ENCODE results near the gene KCTD11.

GRCh38 chr17:7304179-7304578 lies 47.8 kb upstream of the KCTD11 start:
- TF ChIP-seq CTCF (conservative IDR thresholded peaks at IDR 0.05; ENCODE audit: low read depth, low read length) (no peak), EZH2 (IDR thresholded peaks at IDR 0.05; ENCODE audit: borderline replicate concordance, low read depth, low read length, poor library complexity, severe bottlenecking) (no peak)

Data from A673 (cell line).